HK-2 (cell line): Measurements from ENCODE around the gene FNDC3A.

ENCODE experiments used
- DNase-seq: peaks from one replicate; pipeline ENCODE4 v3.0.0-alpha.2; 2018; ENCODE audit not compliant: unreplicated experiment

FNDC3A gene

GRCh38 chr13:49216334-49216733, 240.6 kb downstream of the FNDC3A start:
- no peak for DNase-seq

GRCh38 chr13:49217962-49218492, 242.3 kb downstream of the FNDC3A start:
- no peak for DNase-seq

GRCh38 chr13:49218493-49219051, 242.9 kb downstream of the FNDC3A start:
- no peak for DNase-seq

GRCh38 chr13:49219647-49220035, 243.9 kb downstream of the FNDC3A start:
- no peak for DNase-seq

- DNase-seq, result no peak
Measured at GRCh38 chr13:49220036-49220855, 244.5 kb downstream of the FNDC3A start, which contains the start of gene MLNR. Gene MLNR, plus strand, starts transcription at chr13:49220338. Its CDS starts 0 bp downstream, at chr13:49220338.

GRCh38 chr13:49220856-49221589, 245.3 kb downstream of the FNDC3A start:
- no peak for DNase-seq

GRCh38 chr13:49221590-49221965, 245.9 kb downstream of the FNDC3A start:
- no peak for DNase-seq

- DNase-seq, result no peak
Measured at GRCh38 chr13:49225223-49226042, 249.7 kb downstream of the FNDC3A start.

- no peak for DNase-seq
Measured at GRCh38 chr13:49226613-49227012, 250.9 kb downstream of the FNDC3A start.

- DNase-seq, result no peak
Measured at GRCh38 chr13:49234741-49235140, 259.0 kb downstream of the FNDC3A start.

GRCh38 chr13:49235856-49236431, 260.2 kb downstream of the FNDC3A start:
- no peak for DNase-seq

- no peak for DNase-seq
Measured at GRCh38 chr13:49238621-49239020, 262.9 kb downstream of the FNDC3A start.

GRCh38 chr13:49240017-49240416, 264.3 kb downstream of the FNDC3A start:
- DNase-seq, result no peak

GRCh38 chr13:49241296-49241695, 265.6 kb downstream of the FNDC3A start:
- DNase-seq, result no peak

- DNase-seq, result no peak
Measured at GRCh38 chr13:49245101-49245500, 269.4 kb downstream of the FNDC3A start.

- no peak for DNase-seq
Measured at GRCh38 chr13:49246850-49247642, 271.3 kb downstream of the FNDC3A start.

- DNase-seq, result peak; percentile 81
Measured at GRCh38 chr13:49247643-49248621, 272.2 kb downstream of the FNDC3A start, which contains the start of gene CDADC1. Gene CDADC1, plus strand, starts transcription at chr13:49247925. Its CDS starts 113 bp downstream, at chr13:49248038.

- DNase-seq, result no peak
Measured at GRCh38 chr13:49248622-49249002, 272.9 kb downstream of the FNDC3A start.

- no peak for DNase-seq
Measured at GRCh38 chr13:49251326-49251725, 275.6 kb downstream of the FNDC3A start.
